CD4-positive, alpha-beta T cell (primary cell): ENCODE results near the gene NCKAP5. TPM values are rescaled to one million over a fixed set of nuclear protein-coding genes. Genes with fewer than 3 reads are reported as not detected.

Source experiments
- ATAC-seq: fragments of 200-7000 bp; cut with Tn5 transposase; one replicate; pipeline ENCODE4 v1.10.0; 2022; ENCODE audit warnings: mild to moderate bottlenecking; ENCODE audit not compliant: poor library complexity
- CTCF ChIA-PET: fragments of 350-600 bp; sonication (Branson Sonifier 250); formaldehyde crosslinking; loops from one replicate; lab custom pipeline; 2021; ENCODE audit warnings: antibody characterized with exemption, inconsistent platforms; lab: Charles Lee
- POLR2A ChIA-PET: fragments of 350-600 bp; sonication (Branson Sonifier 250); formaldehyde crosslinking; loops from one replicate; lab custom pipeline; 2021; ENCODE audit warnings: antibody characterized with exemption, inconsistent platforms; lab: Charles Lee
- DNase-seq, 14 experiments: peaks; one replicate each; pipeline ENCODE4 v3.0.0-alpha.2; 2013 to 2020; ENCODE audit warnings: mixed read lengths in 2 of 14
- H3K27ac ChIP-seq, 2 donors: one replicate each; pipeline versions ENCODE4 v1.5.1 to v1.7.0; 2013; ENCODE audit warnings: low read length in 2 of 2, low read depth in 1 of 2, mild to moderate bottlenecking in 1 of 2
- H3K27me3 ChIP-seq, 2 experiments: 1 replicate in 1 of 2; 2 replicates in 1 of 2; pipeline versions ENCODE4 v1.6.1 to v1.7.0; 2013; ENCODE audit warnings: low read length in 2 of 2, control low read depth in 1 of 2, mild to moderate bottlenecking in 1 of 2, moderate library complexity in 1 of 2; ENCODE audit not compliant: insufficient read depth in 2 of 2, control insufficient read depth in 1 of 2
- H3K36me3 ChIP-seq: one replicate; pipeline ENCODE4 v1.6.1; 2013; ENCODE audit warnings: low read length, control low read depth; ENCODE audit not compliant: insufficient read depth
- H3K4me1 ChIP-seq: one replicate; pipeline ENCODE4 v1.6.1; 2013; ENCODE audit warnings: low read length, control low read depth; ENCODE audit not compliant: insufficient read depth
- H3K4me3 ChIP-seq: one replicate; pipeline ENCODE4 v1.5.1; 2013; ENCODE audit warnings: mild to moderate bottlenecking, low read length, moderate library complexity
- H3K9me3 ChIP-seq, 2 experiments: 1 replicate in 1 of 2; 2 replicates in 1 of 2; pipeline versions ENCODE4 v1.6.1 to v1.7.0; 2013; ENCODE audit warnings: low read length in 2 of 2, mild to moderate bottlenecking in 2 of 2, control low read depth in 1 of 2, moderate library complexity in 1 of 2; ENCODE audit not compliant: control insufficient read depth in 1 of 2, insufficient read depth in 1 of 2
- H3K27ac Mint-ChIP-seq: one replicate; pipeline ENCODE4 v1.8.0; 2020; ENCODE audit warnings: mixed read lengths
- H3K27me3 Mint-ChIP-seq: one replicate; pipeline ENCODE4 v1.8.0; 2021; ENCODE audit warnings: mixed read lengths
- H3K36me3 Mint-ChIP-seq: one replicate; pipeline ENCODE4 v1.8.0; 2021; ENCODE audit warnings: low read depth, mixed read lengths
- H3K4me1 Mint-ChIP-seq: one replicate; pipeline ENCODE4 v1.8.0; 2021; ENCODE audit warnings: low read depth, mixed read lengths
- H3K4me3 Mint-ChIP-seq: one replicate; pipeline ENCODE4 v1.8.0; 2020; ENCODE audit warnings: mild to moderate bottlenecking, mixed read lengths
- H3K9me3 Mint-ChIP-seq: one replicate; pipeline ENCODE4 v1.8.0; 2020; ENCODE audit warnings: mixed read lengths
- CTCF ChIP-seq: fragments of 200-600 bp; IDR thresholded peaks from one replicate; pipeline ENCODE4 v1.8.0; 2022; ENCODE audit warnings: antibody characterized with exemption, mild to moderate bottlenecking
- intact Hi-C, 2 experiments: fragments of 100-400 bp; cut with DNase I in 1 of 2; cut with micrococcal nuclease in 1 of 2; formaldehyde crosslinking; loops; one replicate each; pipeline versions ENCODE4 v1.15.1 to v1.9.0; 2023 to 2025; cut with DNase I, micrococcal nuclease
- total RNA-seq, 174 experiments: library from RNA in 2 of 174; stranded (reverse) in 2 of 174; gene quantifications; one replicate each; pipeline ENCODE4 v1.2.3 and lab custom pipeline; 2021 to 2026

The NCKAP5 gene
- total RNA-seq, 2 experiments from 2014 or later, result not detected

GRCh38 chr2:133345638-133346037 is 222.6 kb downstream of the NCKAP5 start:
- POLR2A ChIA-PET, result no interaction called here
- Mint-ChIP-seq H3K4me1 (no peaks in the 10 kb centered on the region), H3K4me3 (no peak overlapping the region), H3K9me3 (peaks cover 3% of the 10 kb centered on the region), H3K36me3 (no peaks in the 10 kb centered on the region), H3K27ac (no peak overlapping the region), H3K27me3 (no peaks in the 10 kb centered on the region)
- DNase-seq (no peak), ATAC-seq (no peak)
- Histone ChIP-seq H3K27me3 (no peaks in the 10 kb centered on the region), H3K9me3 (peaks cover 0 to 3% of the 10 kb centered on the region in 2 experiments), H3K27ac (no peak overlapping the region), H3K4me3 (no peak overlapping the region), H3K4me1 (no peaks in the 10 kb centered on the region), H3K36me3 (no peaks in the 10 kb centered on the region)
- intact Hi-C loops, result no loop called here
- CTCF ChIA-PET, result no interaction called here
- TF ChIP-seq CTCF, result no peak

GRCh38 chr2:133344849-133345248 is 223.4 kb downstream of the NCKAP5 start:
- no peak overlapping the region for H3K4me3 Mint-ChIP-seq
- ATAC-seq, result no peak
- peaks cover 3% of the 10 kb centered on the region for H3K9me3 Mint-ChIP-seq
- ChIA-PET CTCF (no interaction called here), POLR2A (no interaction called here)
- DNase-seq, result no peak
- Histone ChIP-seq H3K4me3 (no peak overlapping the region), H3K36me3 (no peaks in the 10 kb centered on the region), H3K9me3 (peaks cover 0 to 3% of the 10 kb centered on the region in 2 experiments), H3K27me3 (no peaks in the 10 kb centered on the region), H3K27ac (no peak overlapping the region), H3K4me1 (no peaks in the 10 kb centered on the region)
- no peak for TF ChIP-seq CTCF
- H3K36me3 Mint-ChIP-seq, result no peaks in the 10 kb centered on the region
- no peaks in the 10 kb centered on the region for H3K27me3 Mint-ChIP-seq
- no peaks in the 10 kb centered on the region for H3K4me1 Mint-ChIP-seq
- H3K27ac Mint-ChIP-seq, result no peak overlapping the region
- intact Hi-C loops, result no loop called here

- DNase-seq (no peak), ATAC-seq (no peak)
- no peak for TF ChIP-seq CTCF
- Mint-ChIP-seq H3K4me1 (no peaks in the 10 kb centered on the region), H3K36me3 (no peaks in the 10 kb centered on the region), H3K27ac (no peak overlapping the region), H3K4me3 (no peak overlapping the region), H3K27me3 (no peaks in the 10 kb centered on the region), H3K9me3 (peaks cover 3% of the 10 kb centered on the region)
- intact Hi-C loops, result no loop called here
- no peaks in the 10 kb centered on the region for H3K4me1 ChIP-seq
- H3K36me3 ChIP-seq, result no peaks in the 10 kb centered on the region
- ChIA-PET CTCF (no interaction called here), POLR2A (no interaction called here)
- H3K9me3 ChIP-seq, result peaks cover 0 to 3% of the 10 kb centered on the region in 2 experiments
- H3K27ac ChIP-seq, result no peak overlapping the region
- H3K27me3 ChIP-seq, result no peaks in the 10 kb centered on the region
- H3K4me3 ChIP-seq, result no peak overlapping the region
These were observed 225.3 kb downstream of the NCKAP5 start for GRCh38 chr2:133343018-133343352.
